IMR-90 (cell line): ENCODE data around the gene ALKBH5.
A peak's percentile ranks its signal among the peaks of the same experiment; 100 is the strongest.

Source experiments
- BHLHE40 ChIP-seq: fragments of 150-350 bp; IDR thresholded peaks from 2 replicates; pipeline ENCODE4 v1.6.1; 2016; ENCODE audit warnings: mild to moderate bottlenecking, low read depth, low read length
- CEBPB ChIP-seq: IDR thresholded peaks from 2 replicates; pipeline ENCODE4 v1.6.1; 2012; ENCODE audit warnings: low read depth, low read length, improper control_type of control experiment
- CHD1 ChIP-seq: IDR thresholded peaks from 2 replicates; pipeline ENCODE4 v1.6.1; 2012; ENCODE audit warnings: low read depth, low read length, improper control_type of control experiment
- CTCF ChIP-seq: conservative IDR thresholded peaks from 2 replicates; pipeline ENCODE4 v1.5.1; 2012; ENCODE audit warnings: mild to moderate bottlenecking, low read depth, low read length, improper control_type of control experiment
- ELK1 ChIP-seq: fragments of 150-350 bp; IDR thresholded peaks from 2 replicates; pipeline ENCODE4 v1.6.1; 2016; ENCODE audit warnings: low read depth, mild to moderate bottlenecking, low read length, moderate library complexity, borderline replicate concordance
- MXI1 ChIP-seq: IDR thresholded peaks from 2 replicates; pipeline ENCODE4 v1.6.1; 2012; ENCODE audit warnings: low read depth, mild to moderate bottlenecking, low read length, moderate library complexity, borderline replicate concordance
- NFE2L2 ChIP-seq: fragments of 150-350 bp; IDR thresholded peaks from 2 replicates; pipeline ENCODE4 v1.6.1; 2016; ENCODE audit warnings: low read depth, mild to moderate bottlenecking, low read length
- POLR2A ChIP-seq: IDR thresholded peaks from 2 replicates; pipeline ENCODE4 v1.6.1; 2012; ENCODE audit warnings: mild to moderate bottlenecking, low read depth, low read length
- RFX5 ChIP-seq: IDR thresholded peaks from 2 replicates; pipeline ENCODE4 v1.8.0; 2012; ENCODE audit warnings: low read depth, mild to moderate bottlenecking, low read length, moderate library complexity

- TF ChIP-seq CEBPB (no peak), CTCF (peak; percentile 31; the same call in 1 of the 2 replicates), POLR2A (no peak), BHLHE40 (no peak), ELK1 (no peak), MXI1 (no peak), CHD1 (no peak), RFX5 (no peak), NFE2L2 (no peak)
These were observed 8.3 kb downstream of the ALKBH5 start for GRCh38 chr17:18191967-18192366.
